Measurements from ENCODE around the gene EPHA5.

The EPHA5 gene

GRCh38 chr4:65407483-65407882 lies 262.8 kb downstream of the EPHA5 start:
- H3K4me1 Mint-ChIP-seq, result no peaks in the 10 kb centered on the region
- no peaks in the 10 kb centered on the region for H3K27me3 Mint-ChIP-seq
- ATAC-seq (ENCODE audit: low read depth) (no peak), DNase-seq (ENCODE audit: low spot score in 2 of 2) (no peak)
- no peak overlapping the region for H3K27ac Mint-ChIP-seq
- H3K9me3 Mint-ChIP-seq, result peaks cover 2% of the 10 kb centered on the region
- H3K4me3 Mint-ChIP-seq, result no peak overlapping the region
- no peaks in the 10 kb centered on the region for H3K36me3 Mint-ChIP-seq

- ATAC-seq (ENCODE audit: low read depth), result no peak
- H3K9me3 Mint-ChIP-seq, result peaks cover 1% of the 10 kb centered on the region
- H3K27me3 Mint-ChIP-seq, result no peaks in the 10 kb centered on the region
- no peak overlapping the region for H3K27ac Mint-ChIP-seq
- no peak for DNase-seq (ENCODE audit: low spot score in 2 of 2)
- H3K4me1 Mint-ChIP-seq, result no peaks in the 10 kb centered on the region
- H3K36me3 Mint-ChIP-seq, result no peaks in the 10 kb centered on the region
- H3K4me3 Mint-ChIP-seq, result no peak overlapping the region
Observed at GRCh38 chr4:65401083-65401482, 269.2 kb downstream of the EPHA5 start.

- H3K36me3 Mint-ChIP-seq, result no peaks in the 10 kb centered on the region
- no peaks in the 10 kb centered on the region for H3K27me3 Mint-ChIP-seq
- no peak overlapping the region for H3K27ac Mint-ChIP-seq
- DNase-seq (ENCODE audit: low spot score in 2 of 2), result no peak
- ATAC-seq (ENCODE audit: low read depth), result no peak
- H3K4me3 Mint-ChIP-seq, result no peak overlapping the region
- H3K9me3 Mint-ChIP-seq, result no peaks in the 10 kb centered on the region
- no peaks in the 10 kb centered on the region for H3K4me1 Mint-ChIP-seq
Observed at GRCh38 chr4:65399084-65399483, 271.2 kb downstream of the EPHA5 start.

- no peak overlapping the region for H3K27ac Mint-ChIP-seq
Observed at GRCh38 chr4:65393078-65393477, 277.2 kb downstream of the EPHA5 start.

GRCh38 chr4:65392488-65392887 lies 277.8 kb downstream of the EPHA5 start:
- Mint-ChIP-seq H3K4me3 (no peak overlapping the region), H3K27me3 (no peaks in the 10 kb centered on the region), H3K4me1 (no peaks in the 10 kb centered on the region), H3K27ac (no peak overlapping the region), H3K9me3 (peaks cover 5% of the 10 kb centered on the region), H3K36me3 (no peaks in the 10 kb centered on the region)
- ATAC-seq (ENCODE audit: low read depth), result no peak
- no peak for DNase-seq (ENCODE audit: low spot score in 2 of 2)

More at GRCh38 chr4:65393078-65393477, 277.2 kb downstream of the EPHA5 start:
- Mint-ChIP-seq H3K4me1 (no peaks in the 10 kb centered on the region), H3K36me3 (no peaks in the 10 kb centered on the region), H3K9me3 (peaks cover 5% of the 10 kb centered on the region), H3K27me3 (no peaks in the 10 kb centered on the region), H3K4me3 (no peak overlapping the region)
- ATAC-seq (ENCODE audit: low read depth) (no peak), DNase-seq (ENCODE audit: low spot score in 2 of 2) (no peak)

- Mint-ChIP-seq H3K36me3 (no peaks in the 10 kb centered on the region), H3K9me3 (peaks cover 5% of the 10 kb centered on the region), H3K4me1 (no peaks in the 10 kb centered on the region), H3K4me3 (no peak overlapping the region), H3K27ac (no peak overlapping the region), H3K27me3 (no peaks in the 10 kb centered on the region)
- no peak for DNase-seq (ENCODE audit: low spot score in 2 of 2)
- no peak for ATAC-seq (ENCODE audit: low read depth)
Observed at GRCh38 chr4:65391814-65392213, 278.5 kb downstream of the EPHA5 start.

GRCh38 chr4:65391382-65391781 lies 278.9 kb downstream of the EPHA5 start:
- DNase-seq (ENCODE audit: low spot score in 2 of 2), result no peak
- Mint-ChIP-seq H3K36me3 (no peaks in the 10 kb centered on the region), H3K4me3 (no peak overlapping the region), H3K27me3 (no peaks in the 10 kb centered on the region), H3K9me3 (peaks cover 5% of the 10 kb centered on the region), H3K4me1 (no peaks in the 10 kb centered on the region), H3K27ac (no peak overlapping the region)
- ATAC-seq (ENCODE audit: low read depth), result no peak

- DNase-seq (ENCODE audit: low spot score in 2 of 2), result no peak
- Mint-ChIP-seq H3K4me1 (no peaks in the 10 kb centered on the region), H3K36me3 (no peaks in the 10 kb centered on the region), H3K27ac (no peak overlapping the region), H3K27me3 (no peaks in the 10 kb centered on the region), H3K4me3 (no peak overlapping the region), H3K9me3 (peaks cover 2% of the 10 kb centered on the region)
- ATAC-seq (ENCODE audit: low read depth), result no peak
Observed at GRCh38 chr4:65386927-65387326, 283.4 kb downstream of the EPHA5 start.

GRCh38 chr4:65383589-65384305 lies 286.5 kb downstream of the EPHA5 start:
- ATAC-seq (ENCODE audit: low read depth) (no peak), DNase-seq (ENCODE audit: low spot score in 2 of 2) (no peak)
- no peaks in the 10 kb centered on the region for H3K27me3 Mint-ChIP-seq
- H3K9me3 Mint-ChIP-seq, result no peaks in the 10 kb centered on the region
- no peaks in the 10 kb centered on the region for H3K4me1 Mint-ChIP-seq
- no peak overlapping the region for H3K4me3 Mint-ChIP-seq
- no peak overlapping the region for H3K27ac Mint-ChIP-seq
- no peaks in the 10 kb centered on the region for H3K36me3 Mint-ChIP-seq

GRCh38 chr4:65381648-65382047 lies 288.6 kb downstream of the EPHA5 start:
- peaks cover 2% of the 10 kb centered on the region for H3K9me3 Mint-ChIP-seq
- no peak for ATAC-seq (ENCODE audit: low read depth)
- no peak for DNase-seq (ENCODE audit: low spot score in 2 of 2)
- no peaks in the 10 kb centered on the region for H3K27me3 Mint-ChIP-seq
- H3K36me3 Mint-ChIP-seq, result no peaks in the 10 kb centered on the region
- H3K27ac Mint-ChIP-seq, result no peak overlapping the region
- no peak overlapping the region for H3K4me3 Mint-ChIP-seq
- no peaks in the 10 kb centered on the region for H3K4me1 Mint-ChIP-seq

- no peaks in the 10 kb centered on the region for H3K27me3 Mint-ChIP-seq
- no peaks in the 10 kb centered on the region for H3K36me3 Mint-ChIP-seq
- H3K4me1 Mint-ChIP-seq, result no peaks in the 10 kb centered on the region
- ATAC-seq (ENCODE audit: low read depth) (no peak), DNase-seq (ENCODE audit: low spot score in 2 of 2) (no peak)
- no peak overlapping the region for H3K4me3 Mint-ChIP-seq
- peaks cover 4% of the 10 kb centered on the region for H3K9me3 Mint-ChIP-seq
- H3K27ac Mint-ChIP-seq, result no peak overlapping the region
Observed at GRCh38 chr4:65370709-65371108, 299.6 kb downstream of the EPHA5 start.

GRCh38 chr4:65367306-65367705 lies 303.0 kb downstream of the EPHA5 start:
- H3K4me3 Mint-ChIP-seq, result no peak overlapping the region
- H3K36me3 Mint-ChIP-seq, result no peaks in the 10 kb centered on the region
- H3K27me3 Mint-ChIP-seq, result no peaks in the 10 kb centered on the region
- H3K27ac Mint-ChIP-seq, result no peak overlapping the region
- ATAC-seq (ENCODE audit: low read depth) (no peak), DNase-seq (ENCODE audit: low spot score in 2 of 2) (no peak)
- H3K4me1 Mint-ChIP-seq, result no peaks in the 10 kb centered on the region
- H3K9me3 Mint-ChIP-seq, result peaks cover 4% of the 10 kb centered on the region

GRCh38 chr4:65358914-65359313 lies 311.4 kb downstream of the EPHA5 start:
- no peak overlapping the region for H3K4me3 Mint-ChIP-seq
- no peaks in the 10 kb centered on the region for H3K36me3 Mint-ChIP-seq
- no peak for ATAC-seq (ENCODE audit: low read depth)
- H3K27ac Mint-ChIP-seq, result no peak overlapping the region
- no peaks in the 10 kb centered on the region for H3K4me1 Mint-ChIP-seq
- DNase-seq (ENCODE audit: low spot score in 2 of 2), result no peak
- H3K9me3 Mint-ChIP-seq, result peaks cover 5% of the 10 kb centered on the region
- H3K27me3 Mint-ChIP-seq, result no peaks in the 10 kb centered on the region

- DNase-seq (ENCODE audit: low spot score in 2 of 2) (no peak), ATAC-seq (ENCODE audit: low read depth) (no peak)
- Mint-ChIP-seq H3K27ac (no peak overlapping the region), H3K27me3 (no peaks in the 10 kb centered on the region), H3K4me1 (no peaks in the 10 kb centered on the region), H3K36me3 (no peaks in the 10 kb centered on the region), H3K9me3 (peaks cover 3% of the 10 kb centered on the region), H3K4me3 (no peak overlapping the region)
Observed at GRCh38 chr4:65353098-65353497, 317.2 kb downstream of the EPHA5 start.

GRCh38 chr4:65344278-65344825 lies 325.9 kb downstream of the EPHA5 start:
- ATAC-seq (ENCODE audit: low read depth) (no peak), DNase-seq (ENCODE audit: low spot score in 2 of 2) (no peak)
- Mint-ChIP-seq H3K4me1 (no peaks in the 10 kb centered on the region), H3K27me3 (no peaks in the 10 kb centered on the region), H3K9me3 (no peaks in the 10 kb centered on the region), H3K4me3 (no peak overlapping the region), H3K36me3 (no peaks in the 10 kb centered on the region), H3K27ac (no peak overlapping the region)
